Liver (tissue), 9 donors: ENCODE results near the gene GALE. TPM values are rescaled to one million over a fixed set of nuclear protein-coding genes. Genes with fewer than 3 reads are reported as not detected.

Source experiments
- DNase-seq: peaks from one replicate; pipeline ENCODE4 v3.0.0-alpha.2; 2017; ENCODE audit warnings: low spot score
- H3K27ac ChIP-seq, 2 donors: one replicate each; pipeline ENCODE4 v1.7.0; 2013; ENCODE audit warnings: inconsistent platforms in 2 of 2, low read length in 2 of 2, control low read depth in 1 of 2, low read depth in 1 of 2, mild to moderate bottlenecking in 1 of 2
- H3K27me3 ChIP-seq, 4 donors: one replicate each; pipeline versions ENCODE4 v1.6.1 to v1.7.0; 2013; ENCODE audit warnings: low read length in 3 of 4, inconsistent platforms in 1 of 4, mild to moderate bottlenecking in 1 of 4, moderate library complexity in 1 of 4; ENCODE audit not compliant: control insufficient read depth in 4 of 4, insufficient read depth in 4 of 4
- H3K36me3 ChIP-seq, 4 donors: one replicate each; pipeline versions ENCODE4 v1.6.1 to v1.7.0; 2013; ENCODE audit warnings: low read length in 3 of 4, mild to moderate bottlenecking in 3 of 4, low read depth in 1 of 4, moderate library complexity in 1 of 4; ENCODE audit not compliant: control insufficient read depth in 4 of 4, insufficient read depth in 3 of 4
- H3K4me1 ChIP-seq, 4 donors: one replicate each; pipeline versions ENCODE4 v1.6.1 to v1.7.0; 2013; ENCODE audit warnings: low read length in 3 of 4, mild to moderate bottlenecking in 3 of 4, moderate library complexity in 1 of 4; ENCODE audit not compliant: control insufficient read depth in 4 of 4, insufficient read depth in 4 of 4
- H3K4me3 ChIP-seq, 3 donors: one replicate each; pipeline versions ENCODE4 v1.6.1 to v1.7.0; 2013; ENCODE audit warnings: low read length in 3 of 3, control low read depth in 1 of 3, low read depth in 1 of 3, mild to moderate bottlenecking in 1 of 3
- H3K9ac ChIP-seq, 2 donors: one replicate each; pipeline ENCODE4 v1.7.0; 2013; ENCODE audit warnings: low read length in 2 of 2, mild to moderate bottlenecking in 2 of 2, moderate library complexity in 2 of 2, control low read depth in 1 of 2, low read depth in 1 of 2
- H3K9me3 ChIP-seq, 4 donors: one replicate each; pipeline versions ENCODE4 v1.6.1 to v1.7.0; 2013; ENCODE audit warnings: low read length in 3 of 4; ENCODE audit not compliant: control insufficient read depth in 4 of 4
- ATF3 ChIP-seq: IDR thresholded peaks from 2 replicates; pipeline ENCODE4 v1.6.1; 2016; ENCODE audit warnings: antibody characterized with exemption
- CTCF ChIP-seq: fragments of 150-350 bp; IDR thresholded peaks from 2 replicates; pipeline ENCODE4 v1.5.1; 2017; ENCODE audit warnings: improper control_type of control experiment, low read depth, low read length; ENCODE audit not compliant: missing input control
- EGR1 ChIP-seq, 2 donors: IDR thresholded peaks; 2 replicates each; pipeline ENCODE4 v1.6.1; 2016 to 2018; ENCODE audit warnings: antibody characterized with exemption in 2 of 2, low read depth in 2 of 2
- FOXA1 ChIP-seq: IDR thresholded peaks from 2 replicates; pipeline ENCODE4 v1.6.1; 2016; ENCODE audit warnings: antibody characterized with exemption
- FOXA2 ChIP-seq: IDR thresholded peaks from 2 replicates; pipeline ENCODE4 v1.6.1; 2016; ENCODE audit warnings: antibody characterized with exemption
- GABPA ChIP-seq, 2 donors: IDR thresholded peaks in 1 of 2; conservative IDR thresholded peaks in 1 of 2; 2 replicates each; pipeline ENCODE4 v1.6.1; 2016; ENCODE audit warnings: antibody characterized with exemption in 2 of 2, mild to moderate bottlenecking in 1 of 2, moderate library complexity in 1 of 2
- HNF4A ChIP-seq, 2 donors: conservative IDR thresholded peaks; 2 replicates each; pipeline ENCODE4 v1.6.1; 2016; ENCODE audit warnings: antibody characterized with exemption in 2 of 2, mild to moderate bottlenecking in 2 of 2
- HNF4G ChIP-seq: IDR thresholded peaks from 2 replicates; pipeline ENCODE4 v1.6.1; 2016; ENCODE audit warnings: antibody characterized with exemption
- JUND ChIP-seq, 2 donors: IDR thresholded peaks; 2 replicates each; pipeline ENCODE4 v1.6.1; 2016; ENCODE audit warnings: antibody characterized with exemption in 2 of 2
- MAX ChIP-seq: IDR thresholded peaks from 2 replicates; pipeline ENCODE4 v1.6.1; 2016; ENCODE audit warnings: antibody characterized with exemption
- NR2F2 ChIP-seq: IDR thresholded peaks from 2 replicates; pipeline ENCODE4 v1.6.1; 2016; ENCODE audit warnings: antibody characterized with exemption
- RAD21 ChIP-seq, 2 donors: IDR thresholded peaks; 2 replicates each; pipeline ENCODE4 v1.6.1; 2016; ENCODE audit warnings: antibody characterized with exemption in 2 of 2, mild to moderate bottlenecking in 2 of 2
- REST ChIP-seq: IDR thresholded peaks from 2 replicates; pipeline ENCODE4 v1.6.1; 2016; ENCODE audit warnings: antibody characterized with exemption, mild to moderate bottlenecking
- RXRA ChIP-seq, 2 donors: IDR thresholded peaks; 2 replicates each; pipeline ENCODE4 v1.6.1; 2017 to 2018; ENCODE audit warnings: antibody characterized with exemption in 2 of 2, mild to moderate bottlenecking in 1 of 2
- SP1 ChIP-seq: IDR thresholded peaks from 2 replicates; pipeline ENCODE4 v1.6.1; 2018; ENCODE audit warnings: antibody characterized with exemption, mild to moderate bottlenecking
- TAF1 ChIP-seq: conservative IDR thresholded peaks from 2 replicates; pipeline ENCODE4 v1.6.1; 2016; ENCODE audit warnings: antibody characterized with exemption, mild to moderate bottlenecking
- YY1 ChIP-seq: IDR thresholded peaks from 2 replicates; pipeline ENCODE4 v1.6.1; 2016; ENCODE audit warnings: antibody characterized with exemption, mild to moderate bottlenecking
- ZBTB33 ChIP-seq: IDR thresholded peaks from 2 replicates; pipeline ENCODE4 v1.6.1; 2016; ENCODE audit warnings: antibody characterized with exemption
- WGBS: extraction: QIAGEN DNeasy Blood & Tissue Kit; methylation state at CpG from one replicate; pipeline ENCODE4 v1.1.7; 2013; 5-methylcytosine and 5-hydroxymethylcytosine counted together
- polyA plus RNA-seq, 2 donors: library from polyadenylated mRNA; stranded (reverse) in 1 of 2; unstranded in 1 of 2; fragments of 200-250 nt in 1 of 2; fragments of >200 nt in 1 of 2; fragmentation: Nextera tagmentation in 1 of 2; extraction: Ambion mirVana in 1 of 2; gene quantifications; one replicate each; pipeline versions ENCODE4 v1.2.1 to v1.2.3, GENCODE V29; 2013 to 2015
- total RNA-seq, 2 donors: library from RNA; depleted of rRNA; stranded (reverse); fragments of >200 nt; gene quantifications; one replicate each; pipeline ENCODE4 v1.2.3, GENCODE V29; 2014
- donor health status: healthy.
- donor health status: healthy.
- donor health status: healthy.
- donor health status: healthy.
- donor health status: healthy.

GALE gene
- total and polyA plus RNA-seq, 4 donors, result 22.9 to 43.4 (median 38.7) TPM

- H3K9me3 ChIP-seq, result no peaks in the 10 kb centered on the region
- peaks cover 6 to 27% (median 15%) of the 10 kb centered on the region in 4 donors for H3K4me1 ChIP-seq
- no peak overlapping the region for H3K27ac ChIP-seq
- WGBS, result 59% methylated on average over 7 of the region's 7 CpGs
- DNase-seq, result no peak
- H3K36me3 ChIP-seq, result peaks cover 19 to 32% (median 28%) of the 10 kb centered on the region in 4 donors
- TF ChIP-seq EGR1 (IDR thresholded peaks at IDR 0.05; ENCODE audit: low read depth in 2 of 2) (no peak), MAX (no peak), TAF1 (no peak), FOXA2 (no peak), REST (no peak), ZBTB33 (no peak), YY1 (peak; percentile 61), HNF4G (no peak), NR2F2 (no peak), HNF4A (conservative IDR thresholded peaks at IDR 0.05) (peak; percentile 54 to 56), JUND (IDR thresholded peaks at IDR 0.05) (no peak), RXRA (IDR thresholded peaks at IDR 0.05) (peak; percentile 27 to 41), RAD21 (IDR thresholded peaks at IDR 0.05) (no peak), GABPA (IDR thresholded peaks at IDR 0.05 in 1 of 2, conservative IDR thresholded peaks at IDR 0.05 in 1 of 2) (no peak), CTCF (no peak), SP1 (no peak), ATF3 (no peak), FOXA1 (no peak)
- H3K27me3 ChIP-seq, result no peaks in the 10 kb centered on the region
- H3K9ac ChIP-seq, result no peak overlapping the region
- no peak overlapping the region for H3K4me3 ChIP-seq
Measured at GRCh38 chr1:23763041-23763577, 37.4 kb downstream of the GALE start.
